HepG2 (cell line): ENCODE results near the gene TMEM132E.

Source experiments
- ARNT ChIP-seq: fragments of 450-650 bp; IDR thresholded peaks from 2 replicates; pipeline ENCODE4 v1.6.1; 2017
- HDAC1 ChIP-seq: sonication (generic); formaldehyde crosslinking; IDR thresholded peaks from 2 replicates; pipeline ENCODE4 v1.5.1; 2020; ENCODE audit warnings: mild to moderate bottlenecking, missing genetic modification reagents

DNA sequence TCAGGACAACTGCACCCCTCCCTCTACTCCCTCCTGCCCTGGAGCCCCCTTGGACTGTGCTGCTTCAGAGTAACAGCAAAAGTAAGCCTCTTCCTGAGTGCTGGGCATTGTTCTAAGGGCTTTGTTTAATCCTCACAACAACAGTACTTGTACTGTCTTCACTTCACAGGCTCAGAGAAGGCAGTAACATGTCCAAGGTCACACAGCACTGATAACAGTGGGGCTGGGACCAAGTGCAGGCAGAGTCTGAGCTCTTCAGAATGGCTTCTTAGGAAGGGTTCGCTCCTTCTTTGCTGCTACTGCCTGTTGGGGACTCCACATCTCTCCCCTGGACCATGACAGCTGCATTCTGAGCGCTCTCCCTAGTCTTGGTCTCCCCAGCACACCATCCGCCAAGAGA is 24.6 kb downstream of the TMEM132E start:
- TF ChIP-seq ARNT (no peak), HDAC1 (no peak)
